ENCODE data around the gene GYS1.
"Not testable (repeated sequence)": the region's sequence is repeated elsewhere in the genome, so short reads cannot be mapped to it uniquely, and the experiment has no call there.

Gene GYS1

DNA sequence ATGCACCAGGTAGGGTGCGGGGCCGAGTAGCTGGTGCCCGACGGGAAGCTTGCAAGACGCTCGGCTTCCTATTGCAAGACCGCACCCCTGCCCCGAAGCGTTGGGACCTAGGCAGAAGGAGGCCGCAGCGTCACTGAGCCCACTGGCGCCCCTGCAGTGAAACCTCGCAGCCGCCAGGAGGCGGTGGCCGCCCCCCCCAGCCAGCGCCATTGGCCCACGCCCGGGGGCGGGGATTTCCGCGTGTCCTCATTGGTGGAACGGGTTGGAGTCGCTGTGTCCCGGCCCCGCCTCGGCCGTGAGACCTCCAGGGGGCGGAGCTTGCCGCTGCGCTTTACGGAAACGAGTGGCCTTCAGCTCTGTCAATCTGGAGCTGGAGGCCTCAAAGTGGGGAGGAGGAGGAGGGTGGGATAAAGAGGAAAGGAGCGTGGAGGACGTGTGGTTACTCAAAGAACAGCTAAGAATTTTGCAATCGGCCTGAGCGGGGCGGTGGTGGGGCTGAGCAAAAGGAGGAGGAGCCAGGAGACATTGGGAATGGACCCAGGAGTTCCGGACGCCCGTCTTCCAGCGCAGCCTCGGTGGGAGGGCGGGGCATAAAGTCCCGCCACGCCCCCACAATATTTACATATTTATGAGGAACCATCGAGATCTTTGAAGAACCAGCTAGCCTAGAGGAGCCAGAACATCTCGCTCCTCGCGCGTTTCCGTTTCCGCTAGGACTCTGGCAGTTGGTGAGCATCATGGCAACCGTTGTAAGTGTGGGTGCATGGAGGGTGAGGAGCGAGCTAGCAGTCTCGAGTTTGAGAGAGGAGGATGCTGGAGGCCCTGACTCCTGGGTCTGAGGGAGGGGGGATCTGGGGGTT is at the start of gene GYS1, which contains the start of gene RUVBL2:
TSS of gene GYS1 (minus strand) at position 135 of the 860 bp plus-strand sequence. CDS start 197 bp downstream, outside the sequence.
TSS of gene RUVBL2 (plus strand) at position 713 of the 860 bp plus-strand sequence. CDS start at position 738, 25 bp downstream.
- peak; percentile 97 for DNase-seq (ENCODE audit: low read depth)

DNA sequence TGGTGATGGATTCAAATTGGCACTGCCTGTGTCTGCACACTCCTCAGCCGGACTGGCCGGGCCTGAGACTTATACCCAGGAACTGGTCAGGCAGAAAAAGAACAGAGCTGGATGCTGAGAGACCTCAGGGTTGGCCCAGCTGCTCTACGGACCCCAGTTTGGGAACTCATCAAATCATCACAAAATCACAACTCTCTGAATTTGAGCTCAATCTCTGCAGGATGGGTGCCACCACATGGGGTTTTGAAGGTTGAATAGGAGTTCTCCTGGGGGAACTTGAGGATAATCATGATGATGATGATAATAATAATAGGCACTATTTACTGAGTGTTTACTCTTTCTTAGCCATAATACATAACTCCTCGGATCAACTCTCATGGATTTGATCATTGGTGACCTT is 49.6 kb upstream of the GYS1 start:
- not testable (repeated sequence) for DNase-seq (ENCODE audit: low read depth)

DNA sequence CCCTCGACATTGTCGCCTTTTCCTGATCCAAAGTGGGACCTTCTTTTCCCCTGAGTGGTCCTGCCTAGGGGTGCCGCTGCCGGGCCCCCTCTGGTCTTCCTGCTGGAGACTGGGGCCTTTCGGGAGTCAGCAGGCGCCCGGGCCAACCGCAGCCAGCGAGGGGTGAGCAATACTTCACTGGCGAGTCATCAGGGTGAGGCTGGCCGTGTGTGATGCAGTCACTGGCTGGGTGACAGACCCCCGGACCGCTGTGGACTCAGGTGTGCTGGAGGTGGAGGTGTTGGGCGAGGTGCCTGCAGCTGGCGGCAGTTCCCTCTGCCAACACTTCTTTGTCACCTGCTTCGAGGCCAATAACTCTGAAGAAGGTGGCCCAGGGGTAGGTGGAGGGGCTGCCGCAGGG is 49.1 kb upstream of the GYS1 start:
- no peak for DNase-seq (ENCODE audit: low read depth)

DNA sequence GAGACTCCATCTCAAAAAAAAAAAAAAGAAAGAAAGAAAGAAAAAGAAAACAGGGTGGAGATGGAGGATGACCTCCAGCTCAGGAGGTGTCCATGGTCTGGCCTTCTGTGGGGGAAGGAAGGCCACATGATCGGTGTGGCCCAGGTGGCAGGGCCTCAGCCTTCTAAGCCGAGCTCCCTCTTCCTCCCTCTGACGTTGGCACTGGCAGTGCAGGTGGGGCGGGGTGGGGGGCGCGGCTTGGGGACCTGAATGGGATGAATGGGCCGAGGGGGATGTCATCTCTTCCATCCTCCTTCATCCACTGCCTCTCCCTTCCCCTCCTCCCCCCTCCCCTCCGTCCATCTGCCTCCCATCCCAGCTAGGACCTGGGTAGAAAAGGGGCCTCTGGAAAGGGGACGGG is 46.6 kb upstream of the GYS1 start:
- DNase-seq (ENCODE audit: low read depth) = not testable (repeated sequence)

DNA sequence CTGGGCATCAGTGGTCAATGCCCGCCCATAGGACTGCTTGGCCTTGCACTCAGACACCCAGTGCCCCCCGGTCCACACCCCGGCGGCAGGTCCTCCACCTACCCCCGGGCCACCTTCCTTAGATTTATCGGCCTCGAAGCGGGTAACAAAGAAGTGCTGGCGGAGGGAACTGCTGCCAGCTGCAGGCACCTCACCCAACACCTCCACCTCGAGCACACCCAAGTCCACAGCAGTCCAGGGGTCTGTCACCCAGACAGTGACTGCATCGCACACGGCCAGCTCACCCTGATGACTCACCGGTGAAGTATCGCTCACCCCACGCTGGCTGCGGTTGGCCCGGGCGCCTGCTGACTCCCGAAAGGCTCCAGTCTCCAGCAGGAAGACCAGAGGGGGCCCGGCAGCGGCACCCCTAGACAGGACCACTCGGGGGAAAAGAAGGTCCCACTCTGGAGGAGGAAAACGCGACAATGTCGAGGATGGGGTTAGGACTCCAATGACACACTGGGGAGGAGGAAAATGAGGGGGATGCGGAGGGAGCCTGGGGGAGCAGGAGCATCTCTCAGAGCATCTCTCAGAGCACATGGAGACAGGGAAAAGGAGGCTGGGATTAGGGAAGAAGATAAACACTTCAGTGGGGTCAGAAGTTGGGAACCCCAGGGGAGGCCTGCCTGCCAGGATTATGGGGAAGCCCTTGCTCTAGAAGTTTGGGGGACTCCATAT is 45.6 kb upstream of the GYS1 start:
- not testable (repeated sequence) for DNase-seq (ENCODE audit: low read depth)

DNA sequence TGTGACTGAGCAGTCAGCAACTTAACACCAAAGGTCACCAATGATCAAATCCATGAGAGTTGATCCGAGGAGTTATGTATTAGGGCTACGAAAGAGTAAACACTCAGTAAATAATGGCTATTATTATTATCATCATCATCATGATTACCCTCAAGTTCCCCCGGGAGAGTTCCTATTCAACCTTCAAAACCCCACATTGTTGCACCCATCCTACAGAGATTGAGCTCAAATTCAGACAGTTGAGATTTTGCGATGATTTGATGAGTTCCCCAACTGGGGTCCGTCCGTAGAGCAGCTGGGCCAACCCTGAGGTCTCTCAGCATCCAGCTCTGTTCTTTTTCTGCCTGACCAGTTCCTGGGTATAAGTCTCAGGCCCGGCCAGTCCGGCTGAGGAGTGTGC is 45.0 kb upstream of the GYS1 start:
- not testable (repeated sequence) for DNase-seq (ENCODE audit: low read depth)

DNA sequence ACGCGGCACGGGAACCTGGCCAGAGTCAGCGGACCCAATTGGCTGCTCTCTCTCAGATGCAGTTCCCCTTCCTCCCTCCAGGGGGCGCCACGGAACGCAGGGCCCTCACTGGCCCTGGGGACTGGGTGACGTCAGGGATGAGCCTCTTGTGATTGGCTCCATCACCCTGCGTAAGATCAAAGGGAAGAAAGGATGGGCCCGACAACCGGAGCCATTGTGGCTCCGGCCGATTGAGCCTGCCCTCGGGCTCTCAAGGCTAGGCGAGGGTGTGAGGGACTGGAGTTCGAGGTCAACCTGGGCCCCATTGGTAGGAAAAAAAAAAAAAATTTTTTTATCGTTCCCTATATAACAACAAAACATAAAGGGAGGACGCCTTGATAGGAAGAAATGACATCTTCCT is 43.7 kb upstream of the GYS1 start, which contains the start of gene CGB1:
TSS of gene CGB1 (minus strand) at position 81 of the 400 bp plus-strand sequence. CDS start 184 bp downstream, outside the sequence.
- DNase-seq (ENCODE audit: low read depth) = not testable (repeated sequence)

DNA sequence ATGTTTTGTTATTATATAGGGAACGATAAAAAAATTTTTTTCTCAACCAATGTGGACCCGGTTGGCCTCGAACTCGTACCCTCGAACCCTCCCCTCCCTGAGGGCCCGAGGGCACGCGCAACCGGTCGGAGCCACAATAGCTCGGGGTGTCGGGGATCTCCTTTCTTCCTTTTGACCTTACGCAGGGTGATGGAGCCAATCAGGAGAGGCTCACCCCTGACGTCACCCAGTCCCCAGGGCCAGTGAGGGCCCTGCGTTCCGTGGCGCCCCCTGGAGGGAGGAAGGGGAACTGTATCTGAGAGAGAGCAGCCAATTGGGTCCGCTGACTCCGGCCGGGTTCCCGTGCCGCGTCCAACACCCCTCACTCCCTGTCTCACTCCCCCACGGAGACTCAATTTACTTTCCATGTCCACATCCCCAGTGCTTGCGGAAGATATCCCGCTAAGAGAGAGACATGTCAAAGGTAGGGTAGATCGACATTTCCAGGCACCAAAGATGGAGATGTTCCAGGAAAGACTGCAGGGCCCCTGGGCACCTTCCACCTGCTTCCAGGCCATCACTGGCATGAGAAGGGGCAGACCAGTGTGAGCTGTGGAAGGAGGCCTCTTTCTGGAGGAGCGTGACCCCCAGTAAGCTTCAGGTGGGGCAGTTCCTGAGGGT is 38.7 kb upstream of the GYS1 start, which contains the start of gene CGB2:
TSS of gene CGB2 (plus strand) at position 249 of the 660 bp plus-strand sequence. CDS start at position 455, 206 bp downstream.
- not testable (repeated sequence) for DNase-seq (ENCODE audit: low read depth)

DNA sequence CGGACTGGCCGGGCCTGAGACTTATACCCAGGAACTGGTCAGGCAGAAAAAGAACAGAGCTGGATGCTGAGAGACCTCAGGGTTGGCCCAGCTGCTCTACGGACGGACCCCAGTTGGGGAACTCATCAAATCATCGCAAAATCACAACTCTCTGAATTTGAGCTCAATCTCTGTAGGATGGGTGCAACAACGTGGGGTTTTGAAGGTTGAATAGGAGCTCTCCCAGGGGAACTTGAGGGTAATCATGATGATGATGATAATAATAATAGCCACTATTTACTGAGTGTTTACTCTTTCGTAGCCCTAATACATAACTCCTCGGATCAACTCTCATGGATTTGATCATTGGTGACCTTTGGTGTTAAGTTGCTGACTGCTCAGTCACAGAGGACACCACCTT is 37.2 kb upstream of the GYS1 start:
- not testable (repeated sequence) for DNase-seq (ENCODE audit: low read depth)

DNA sequence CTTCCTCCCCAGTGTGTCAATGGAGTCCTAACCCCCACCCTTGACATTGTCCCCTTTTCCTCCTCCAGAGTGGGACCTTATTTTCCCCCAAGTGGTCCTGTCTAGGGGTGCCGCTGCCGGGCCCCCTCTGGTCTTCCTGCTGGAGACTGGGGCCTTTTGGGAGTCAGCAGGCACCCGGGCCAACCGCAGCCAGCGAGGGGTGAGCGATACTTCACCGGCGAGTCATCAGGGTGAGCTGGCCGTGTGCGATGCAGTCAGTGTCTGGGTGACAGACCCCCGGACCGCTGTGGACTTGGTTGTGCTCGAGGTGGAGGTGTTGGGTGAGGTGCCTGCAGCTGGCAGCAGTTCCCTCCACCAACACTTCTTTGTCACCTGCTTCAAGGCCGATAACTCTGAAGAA is 36.6 kb upstream of the GYS1 start:
- not testable (repeated sequence) for DNase-seq (ENCODE audit: low read depth)

DNA sequence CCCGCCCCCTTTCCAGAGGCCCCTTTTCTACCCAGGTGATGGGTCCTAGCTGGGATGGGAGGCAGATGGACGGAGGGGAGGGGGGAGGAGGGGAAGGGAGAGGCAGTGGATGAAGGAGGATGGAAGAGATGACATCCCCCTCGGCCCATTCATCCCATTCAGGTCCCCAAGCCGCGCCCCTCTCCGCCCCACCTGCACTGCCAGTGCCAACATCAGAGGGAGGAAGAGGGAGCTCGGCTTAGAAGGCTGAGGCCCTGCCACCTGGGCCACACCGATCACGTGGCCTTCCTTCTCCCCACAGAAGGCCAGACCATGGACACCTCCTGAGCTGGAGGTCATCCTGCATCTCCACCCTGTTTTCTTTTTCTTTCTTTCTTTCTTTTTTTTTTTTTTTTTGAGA is 35.6 kb upstream of the GYS1 start:
- not testable (repeated sequence) for DNase-seq (ENCODE audit: low read depth)

DNA sequence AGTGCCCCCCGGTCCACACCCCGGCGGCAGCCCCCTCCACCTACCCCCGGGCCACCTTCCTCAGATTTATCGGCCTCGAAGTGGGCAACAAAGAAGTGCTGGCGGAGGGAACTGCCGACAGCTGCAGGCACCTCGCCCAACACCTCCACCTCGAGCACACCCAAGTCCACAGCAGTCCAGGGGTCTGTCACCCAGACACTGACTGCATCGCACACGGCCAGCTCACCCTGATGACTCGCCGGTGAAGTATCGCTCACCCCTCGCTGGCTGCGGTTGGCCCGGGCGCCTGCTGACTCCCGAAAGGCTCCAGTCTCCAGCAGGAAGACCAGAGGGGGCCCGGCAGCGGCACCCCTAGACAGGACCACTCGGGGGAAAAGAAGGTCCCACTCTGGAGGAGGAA is 32.5 kb upstream of the GYS1 start:
- DNase-seq (ENCODE audit: low read depth) = not testable (repeated sequence)

DNA sequence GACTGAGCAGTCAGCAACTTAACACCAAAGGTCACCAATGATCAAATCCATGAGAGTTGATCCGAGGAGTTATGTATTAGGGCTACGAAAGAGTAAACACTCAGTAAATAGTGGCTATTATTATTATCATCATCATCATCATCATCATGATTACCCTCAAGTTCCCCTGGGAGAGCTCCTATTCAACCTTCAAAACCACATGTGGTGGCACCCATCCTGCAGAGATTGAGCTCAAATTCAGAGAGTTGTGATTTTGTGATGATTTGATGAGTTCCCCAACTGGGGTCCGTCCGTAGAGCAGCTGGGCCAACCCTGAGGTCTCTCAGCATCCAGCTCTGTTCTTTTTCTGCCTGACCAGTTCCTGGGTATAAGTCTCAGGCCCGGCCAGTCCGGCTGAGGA is 32.0 kb upstream of the GYS1 start:
- DNase-seq (ENCODE audit: low read depth) = not testable (repeated sequence)

DNA sequence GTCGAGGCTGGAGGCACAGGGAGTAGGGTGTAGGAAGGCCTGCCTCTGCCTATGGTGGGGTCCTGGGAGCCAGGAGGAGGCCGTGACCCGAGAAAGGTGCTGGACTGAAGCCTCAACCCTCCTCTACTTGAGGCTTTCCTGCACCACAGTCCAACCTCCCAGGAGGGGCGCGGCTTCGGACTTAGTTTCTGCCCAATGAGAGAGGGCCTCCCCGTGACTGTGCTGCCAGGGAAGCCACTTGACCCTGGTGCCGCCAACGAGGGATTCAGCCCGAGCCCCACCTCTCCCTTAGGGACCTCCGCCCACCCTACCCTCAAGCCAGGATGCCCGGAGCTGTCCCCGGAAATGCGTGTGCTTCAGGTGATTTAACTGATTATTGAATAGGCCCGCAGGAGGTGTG is 31.1 kb upstream of the GYS1 start, which contains the start of gene CGB3:
TSS of gene CGB3 (minus strand) at position 101 of the 400 bp plus-strand sequence. CDS start 362 bp downstream, outside the sequence.
- not testable (repeated sequence) for DNase-seq (ENCODE audit: low read depth)

DNA sequence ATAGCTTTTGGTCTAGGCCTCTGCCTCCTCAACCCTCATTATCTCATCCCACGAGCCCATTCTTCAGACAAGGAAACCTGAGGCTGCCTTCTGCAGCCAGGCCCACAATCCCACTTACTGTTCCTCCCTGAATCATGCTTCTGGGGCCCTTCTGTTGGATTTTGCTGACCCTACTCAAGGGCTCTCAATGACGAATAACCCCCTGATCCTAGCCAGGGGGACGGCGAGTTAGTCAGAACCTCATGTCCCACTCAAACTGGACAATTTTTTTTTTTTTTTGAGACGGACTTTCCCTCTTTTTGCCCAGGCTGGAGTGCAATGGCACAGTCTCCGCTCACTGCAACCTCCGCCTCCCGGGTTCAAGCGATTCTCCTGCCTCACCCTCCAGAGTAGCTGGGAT is 29.0 kb upstream of the GYS1 start:
- DNase-seq (ENCODE audit: low read depth) = no peak

DNA sequence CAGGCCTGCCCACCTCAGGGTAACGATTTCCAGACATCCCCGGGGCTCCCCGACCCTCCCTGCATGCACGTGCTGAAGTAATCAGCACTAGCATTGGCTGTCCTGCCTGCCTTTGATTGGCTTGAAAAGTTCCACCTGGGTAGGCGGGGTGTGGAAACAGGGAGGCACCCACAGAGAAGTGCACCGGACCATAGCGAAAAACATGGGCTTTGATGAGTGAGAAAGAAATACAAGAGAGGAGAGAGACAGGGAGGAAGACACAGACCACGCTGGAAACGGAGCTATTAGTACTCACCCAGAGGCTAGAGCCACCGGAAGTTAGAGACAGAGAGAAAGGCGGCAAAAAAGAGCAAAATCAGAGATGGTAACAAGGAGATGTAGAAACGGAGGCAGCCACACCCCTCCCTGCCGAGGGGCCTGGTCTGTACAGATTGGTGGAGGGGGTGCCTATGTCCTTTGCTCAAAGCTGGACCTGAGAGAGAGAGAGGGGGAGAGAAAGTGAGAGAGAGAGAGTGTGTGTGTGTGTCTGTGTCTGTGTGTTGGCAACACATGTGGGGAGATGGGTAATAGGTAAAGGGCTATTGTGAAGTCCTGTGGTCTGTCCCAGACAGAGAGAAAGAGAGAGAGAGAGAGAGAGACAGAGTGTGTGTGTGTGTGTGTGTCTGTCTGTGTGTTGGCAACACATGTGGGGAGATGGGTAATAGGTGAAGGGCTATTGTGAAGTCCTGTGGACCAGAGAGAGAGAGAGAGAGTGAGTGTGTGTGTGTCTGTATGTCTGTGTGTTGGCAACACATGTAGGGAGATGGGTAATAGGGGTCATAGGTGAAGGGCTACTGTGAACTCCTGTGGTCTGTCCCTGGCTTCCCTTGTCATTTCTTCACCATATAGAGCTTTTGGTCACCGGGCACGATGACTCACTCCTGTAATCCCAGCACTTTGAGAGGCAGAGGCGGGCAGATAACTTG is 28.1 kb upstream of the GYS1 start:
- DNase-seq (ENCODE audit: low read depth) = no peak

DNA sequence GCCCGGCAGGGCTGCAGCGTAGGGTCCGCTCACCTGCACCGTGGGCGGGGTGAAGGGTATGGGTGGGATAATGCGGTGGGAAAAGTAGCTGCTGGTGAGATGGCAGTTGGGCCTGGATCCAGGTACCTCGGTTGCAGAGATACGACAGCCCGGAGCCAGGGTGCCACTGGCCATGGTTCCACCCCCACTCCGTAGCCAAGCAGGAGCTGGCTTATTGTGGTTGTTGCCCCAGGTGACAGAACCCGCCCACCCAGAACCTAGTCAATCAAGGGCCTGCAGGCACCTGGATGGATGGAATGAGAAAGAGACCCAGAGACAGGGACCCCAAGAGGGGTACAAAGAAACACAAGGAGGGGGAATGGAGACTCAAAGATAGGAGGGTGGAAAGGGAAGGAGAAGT is 27.2 kb upstream of the GYS1 start:
- no peak for DNase-seq (ENCODE audit: low read depth)

DNA sequence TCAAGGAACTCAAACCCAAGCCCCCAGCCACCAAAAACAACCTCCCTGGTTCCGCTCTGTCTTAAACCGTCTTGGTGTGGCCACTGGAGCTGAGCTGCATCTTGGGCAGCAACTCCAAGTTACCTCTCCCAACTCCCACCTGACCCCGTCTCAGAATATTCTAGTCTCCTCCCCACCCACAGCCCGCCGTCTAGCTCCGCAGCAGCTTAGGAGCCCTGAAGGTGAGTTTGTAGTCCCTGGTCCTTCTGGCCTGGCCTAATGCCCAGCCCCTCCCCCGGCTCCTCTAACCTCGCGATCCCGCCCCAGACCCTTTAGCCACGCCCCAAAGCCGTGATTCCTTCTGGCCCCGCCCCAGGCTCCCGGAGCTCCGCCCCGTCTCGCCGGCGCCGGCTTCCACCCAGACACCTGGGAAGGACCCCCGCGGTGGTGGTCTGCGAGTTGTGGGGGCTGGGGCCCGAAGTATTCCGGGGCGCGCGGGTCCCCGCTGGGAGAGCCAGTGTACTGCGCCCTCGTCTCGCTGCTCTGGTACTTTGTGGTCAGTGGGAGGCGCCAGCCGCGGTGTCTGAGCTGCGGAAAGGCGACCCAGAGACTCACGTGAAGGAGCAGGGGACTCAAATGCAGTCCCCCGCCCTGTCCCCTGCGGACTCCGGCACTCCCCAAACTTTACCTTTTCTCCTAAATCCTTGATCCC is 26.3 kb upstream of the GYS1 start:
- peak; percentile 40 for DNase-seq (ENCODE audit: low read depth)

DNA sequence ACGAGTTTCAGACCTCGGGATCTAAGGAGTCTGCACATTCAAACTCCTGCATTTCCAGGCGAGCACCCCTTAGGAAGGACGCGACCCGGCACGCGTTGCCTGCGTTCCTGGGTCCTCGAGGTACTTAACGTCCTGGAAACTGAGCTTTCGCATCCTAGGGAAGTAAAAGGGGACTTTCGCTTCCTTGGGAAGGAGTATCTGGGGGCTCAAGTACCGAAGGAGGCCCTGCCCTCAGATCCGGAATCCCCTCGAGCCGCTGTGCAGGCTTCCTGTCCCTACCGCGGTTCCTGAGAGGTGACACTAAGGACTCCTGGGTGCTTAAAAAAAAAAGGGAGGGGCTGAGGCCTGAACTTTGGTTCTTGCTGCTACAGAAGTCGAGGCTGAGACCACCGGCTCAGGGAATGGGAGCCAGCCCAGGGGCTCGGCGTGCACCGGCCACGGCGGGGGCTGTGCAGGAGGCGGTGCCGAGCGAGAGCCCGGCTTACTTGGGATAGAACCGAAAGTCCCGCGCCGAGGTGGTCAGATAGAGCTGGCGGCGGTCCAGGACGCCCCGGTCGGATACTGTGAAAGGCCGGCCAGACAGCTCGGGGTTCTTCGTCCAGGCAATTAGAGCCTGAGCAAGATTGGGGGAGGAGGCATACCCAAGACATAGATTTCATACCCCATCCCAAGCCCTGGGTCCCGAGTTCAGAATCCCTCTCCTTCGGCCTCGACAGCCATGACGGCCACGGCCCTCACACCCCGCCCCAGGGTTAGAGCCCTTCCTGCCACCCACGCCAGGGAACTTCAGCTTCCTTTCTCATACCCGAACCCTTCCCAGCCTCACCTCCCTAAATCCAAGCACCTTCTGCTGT is 25.5 kb upstream of the GYS1 start:
- not testable (repeated sequence) for DNase-seq (ENCODE audit: low read depth)

All from stimulated activated CD8-positive, alpha-beta memory T cell treated with anti-CD3 and anti-CD28 coated beads, Interleukin-15, amount 100 ng/mL, for 1 hour (primary cell).